K562 (cell line): ENCODE measurements around the gene HAT1. TPM values are rescaled to one million over a fixed set of nuclear protein-coding genes. Genes with fewer than 3 reads are reported as not detected.

ENCODE experiments used
- ASH1L ChIP-seq: fragments of 450-650 bp; IDR thresholded peaks from 2 replicates; pipeline ENCODE4 v1.6.1; 2018; ENCODE audit warnings: borderline replicate concordance, mild to moderate bottlenecking, low read depth; ENCODE audit not compliant: partially characterized antibody
- CCNT2 ChIP-seq: IDR thresholded peaks from 2 replicates; pipeline ENCODE4 v1.6.1; 2011; ENCODE audit warnings: borderline replicate concordance, low read depth, mild to moderate bottlenecking, moderate library complexity, mixed read lengths, low read length; ENCODE audit not compliant: insufficient read length; ENCODE audit errors: extremely low read depth
- CEBPG ChIP-seq, 3 experiments: fragments of 200-800 bp in 1 of 3; sonication (Bioruptor generic) in 1 of 3; sonication (generic) in 1 of 3; formaldehyde crosslinking in 1 of 3; IDR thresholded peaks in 2 of 3; conservative IDR thresholded peaks in 1 of 3; 2 replicates each; pipeline versions ENCODE4 v1.6.1 to v1.8.0; 2016 to 2022; ENCODE audit warnings: missing compliant biosample characterization in 2 of 3, missing genetic modification characterization in 2 of 3, mild to moderate bottlenecking in 1 of 3, missing genetic modification reagents in 1 of 3
- CXXC5 ChIP-seq: fragments of 250-450 bp; sonication (Bioruptor Pico); IDR thresholded peaks from 2 replicates; pipeline ENCODE4 v1.8.0; 2022; ENCODE audit warnings: inconsistent platforms, mild to moderate bottlenecking, moderate library complexity
- DNMT1 ChIP-seq: fragments of 450-650 bp; IDR thresholded peaks from 2 replicates; pipeline ENCODE4 v1.6.1; 2016; ENCODE audit warnings: antibody characterized with exemption, mild to moderate bottlenecking
- ETV1 ChIP-seq: fragments of 450-650 bp; conservative IDR thresholded peaks from 2 replicates; pipeline ENCODE4 v1.6.1; 2016; ENCODE audit warnings: missing genetic modification characterization, control low read depth, low read depth, missing compliant biosample characterization
- NONO ChIP-seq, 2 experiments: fragments of 200-400 bp in 1 of 2; fragments of 450-650 bp in 1 of 2; formaldehyde crosslinking in 1 of 2; IDR thresholded peaks; 2 replicates each; pipeline ENCODE4 v1.6.1; 2017; ENCODE audit warnings: low read depth in 2 of 2, mild to moderate bottlenecking in 2 of 2, moderate library complexity in 2 of 2, low read length in 1 of 2
- NRF1 ChIP-seq, 2 experiments: fragments of 450-650 bp; IDR thresholded peaks in 1 of 2; conservative IDR thresholded peaks in 1 of 2; 2 replicates each; pipeline ENCODE4 v1.6.1; 2014; ENCODE audit warnings: mild to moderate bottlenecking in 2 of 2
- SIN3A ChIP-seq, 2 experiments: fragments of 150-350 bp in 1 of 2; IDR thresholded peaks; 2 replicates each; pipeline ENCODE4 v1.6.1; 2011 to 2016; ENCODE audit warnings: borderline replicate concordance in 2 of 2, low read depth in 2 of 2, low read length in 2 of 2, mild to moderate bottlenecking in 2 of 2, moderate library complexity in 2 of 2; ENCODE audit not compliant: control insufficient read depth in 1 of 2
- TAF1 ChIP-seq: IDR thresholded peaks from 2 replicates; pipeline ENCODE4 v1.6.1; 2011; ENCODE audit warnings: mild to moderate bottlenecking, low read length, moderate library complexity; ENCODE audit not compliant: insufficient read depth, control insufficient read depth, severe bottlenecking; ENCODE audit errors: extremely low read depth
- TGIF2 ChIP-seq: sonication (generic); formaldehyde crosslinking; IDR thresholded peaks from 2 replicates; pipeline ENCODE4 v1.8.1; 2022; ENCODE audit warnings: mild to moderate bottlenecking, missing genetic modification reagents, moderate library complexity
- YBX1 ChIP-seq: fragments of 450-650 bp; IDR thresholded peaks from 2 replicates; pipeline ENCODE4 v1.7.1; 2016; ENCODE audit warnings: mild to moderate bottlenecking
- ZC3H11A ChIP-seq: IDR thresholded peaks from 2 replicates; pipeline ENCODE4 v1.6.1; 2012; ENCODE audit warnings: low read depth, low read length, improper control_type of control experiment
- ZNF263 ChIP-seq: sonication (generic); formaldehyde crosslinking; IDR thresholded peaks from 2 replicates; pipeline ENCODE4 v1.8.0; 2022; ENCODE audit warnings: mild to moderate bottlenecking, missing genetic modification reagents, borderline replicate concordance
- polyA plus RNA-seq, 8 experiments: library from polyadenylated mRNA; depleted of rRNA in 4 of 8; stranded (reverse) in 5 of 8; unstranded in 3 of 8; fragments of >200 nt; fragmentation: Nextera tagmentation in 2 of 8; fragmentation: Illumina TruSeq in 1 of 8; extraction: Ambion mirVana in 2 of 8; extraction: Trizol in 1 of 8; gene quantifications; 2 replicates each; pipeline versions ENCODE4 v1.2.1 to v1.2.3, GENCODE V29; 2011 to 2014; ENCODE audit warnings: inconsistent platforms in 1 of 8, missing spikeins in 1 of 8
- total RNA-seq, 7 experiments: library from RNA; depleted of rRNA in 6 of 7; stranded (reverse); fragments of >200 nt in 6 of 7; fragmentation: Illumina TruSeq in 2 of 7; extraction: Trizol in 2 of 7; gene quantifications; 2 replicates each; pipeline versions ENCODE4 v1.2.1 to v1.2.3, GENCODE V29; 2011 to 2021; ENCODE audit warnings: low replicate concordance in 1 of 7
- TF ChIP-seq, protein P1 (sequence below): sonication (generic); formaldehyde crosslinking; IDR thresholded peaks from 2 replicates; pipeline ENCODE4 v1.8.0; 2022; ENCODE audit warnings: mild to moderate bottlenecking, missing genetic modification reagents
- TF ChIP-seq, protein P2 (sequence below): sonication (generic); formaldehyde crosslinking; IDR thresholded peaks from 2 replicates; pipeline ENCODE4 v1.8.1; 2023; ENCODE audit warnings: mild to moderate bottlenecking, missing genetic modification reagents
- TF ChIP-seq, protein P3 (sequence below): fragments of 250-450 bp; sonication (Bioruptor Pico); IDR thresholded peaks from 2 replicates; pipeline ENCODE4 v1.4.0; 2020

HAT1 gene
- total and polyA plus RNA-seq, 9 of the 15 experiments (the other 6 are each of a cell fraction or from before 2014, with no cell fraction given) = 125 to 384 (median 244) TPM

DNA sequence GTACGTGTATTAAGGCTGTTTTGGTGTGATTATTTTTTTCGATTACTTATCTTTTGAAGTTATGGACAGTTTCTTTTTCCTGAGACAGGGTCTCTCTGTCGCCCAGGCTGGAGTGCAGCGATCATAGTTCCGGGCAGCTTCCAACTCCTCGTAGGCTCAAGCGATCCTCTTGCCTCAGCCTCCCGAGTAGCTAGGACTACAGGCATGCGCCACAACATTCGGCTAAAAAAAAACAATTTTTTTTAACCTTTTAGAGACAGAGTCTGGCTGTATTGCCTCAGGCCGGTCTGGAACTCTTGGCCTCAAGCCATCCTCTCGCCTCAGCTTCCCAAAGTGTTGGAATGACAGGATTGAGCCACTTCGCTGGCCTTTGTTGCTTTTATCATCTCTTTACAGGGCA lies 945 bp downstream of the HAT1 start (continued):
- peak; percentile 45 for TF ChIP-seq TAF1
- no peak for TF ChIP-seq ZC3H11A
- no peak for TF ChIP-seq CXXC5 (CRISPR knock-in tag)
- TF ChIP-seq CEBPG (CRISPR knock-in tag; IDR thresholded peaks at IDR 0.05) = 0 out of 2 replicates have a peak, but pooled peaks have one; percentile 24
- TF ChIP-seq CEBPG (tag; conservative IDR thresholded peaks at IDR 0.05 in 1 of 2, IDR thresholded peaks at IDR 0.05 in 1 of 2) = no peak
- TF ChIP-seq, protein P1, sequence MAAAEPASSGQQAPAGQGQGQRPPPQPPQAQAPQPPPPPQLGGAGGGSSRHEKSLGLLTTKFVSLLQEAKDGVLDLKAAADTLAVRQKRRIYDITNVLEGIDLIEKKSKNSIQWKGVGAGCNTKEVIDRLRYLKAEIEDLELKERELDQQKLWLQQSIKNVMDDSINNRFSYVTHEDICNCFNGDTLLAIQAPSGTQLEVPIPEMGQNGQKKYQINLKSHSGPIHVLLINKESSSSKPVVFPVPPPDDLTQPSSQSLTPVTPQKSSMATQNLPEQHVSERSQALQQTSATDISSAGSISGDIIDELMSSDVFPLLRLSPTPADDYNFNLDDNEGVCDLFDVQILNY (CRISPR knock-in tag) = no peak
- TF ChIP-seq YBX1 = no peak
- TF ChIP-seq, protein P2, sequence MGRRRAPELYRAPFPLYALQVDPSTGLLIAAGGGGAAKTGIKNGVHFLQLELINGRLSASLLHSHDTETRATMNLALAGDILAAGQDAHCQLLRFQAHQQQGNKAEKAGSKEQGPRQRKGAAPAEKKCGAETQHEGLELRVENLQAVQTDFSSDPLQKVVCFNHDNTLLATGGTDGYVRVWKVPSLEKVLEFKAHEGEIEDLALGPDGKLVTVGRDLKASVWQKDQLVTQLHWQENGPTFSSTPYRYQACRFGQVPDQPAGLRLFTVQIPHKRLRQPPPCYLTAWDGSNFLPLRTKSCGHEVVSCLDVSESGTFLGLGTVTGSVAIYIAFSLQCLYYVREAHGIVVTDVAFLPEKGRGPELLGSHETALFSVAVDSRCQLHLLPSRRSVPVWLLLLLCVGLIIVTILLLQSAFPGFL (CRISPR knock-in tag) = 0 out of 2 replicates have a peak, but pooled peaks have one; percentile 8
- TF ChIP-seq, protein P3, sequence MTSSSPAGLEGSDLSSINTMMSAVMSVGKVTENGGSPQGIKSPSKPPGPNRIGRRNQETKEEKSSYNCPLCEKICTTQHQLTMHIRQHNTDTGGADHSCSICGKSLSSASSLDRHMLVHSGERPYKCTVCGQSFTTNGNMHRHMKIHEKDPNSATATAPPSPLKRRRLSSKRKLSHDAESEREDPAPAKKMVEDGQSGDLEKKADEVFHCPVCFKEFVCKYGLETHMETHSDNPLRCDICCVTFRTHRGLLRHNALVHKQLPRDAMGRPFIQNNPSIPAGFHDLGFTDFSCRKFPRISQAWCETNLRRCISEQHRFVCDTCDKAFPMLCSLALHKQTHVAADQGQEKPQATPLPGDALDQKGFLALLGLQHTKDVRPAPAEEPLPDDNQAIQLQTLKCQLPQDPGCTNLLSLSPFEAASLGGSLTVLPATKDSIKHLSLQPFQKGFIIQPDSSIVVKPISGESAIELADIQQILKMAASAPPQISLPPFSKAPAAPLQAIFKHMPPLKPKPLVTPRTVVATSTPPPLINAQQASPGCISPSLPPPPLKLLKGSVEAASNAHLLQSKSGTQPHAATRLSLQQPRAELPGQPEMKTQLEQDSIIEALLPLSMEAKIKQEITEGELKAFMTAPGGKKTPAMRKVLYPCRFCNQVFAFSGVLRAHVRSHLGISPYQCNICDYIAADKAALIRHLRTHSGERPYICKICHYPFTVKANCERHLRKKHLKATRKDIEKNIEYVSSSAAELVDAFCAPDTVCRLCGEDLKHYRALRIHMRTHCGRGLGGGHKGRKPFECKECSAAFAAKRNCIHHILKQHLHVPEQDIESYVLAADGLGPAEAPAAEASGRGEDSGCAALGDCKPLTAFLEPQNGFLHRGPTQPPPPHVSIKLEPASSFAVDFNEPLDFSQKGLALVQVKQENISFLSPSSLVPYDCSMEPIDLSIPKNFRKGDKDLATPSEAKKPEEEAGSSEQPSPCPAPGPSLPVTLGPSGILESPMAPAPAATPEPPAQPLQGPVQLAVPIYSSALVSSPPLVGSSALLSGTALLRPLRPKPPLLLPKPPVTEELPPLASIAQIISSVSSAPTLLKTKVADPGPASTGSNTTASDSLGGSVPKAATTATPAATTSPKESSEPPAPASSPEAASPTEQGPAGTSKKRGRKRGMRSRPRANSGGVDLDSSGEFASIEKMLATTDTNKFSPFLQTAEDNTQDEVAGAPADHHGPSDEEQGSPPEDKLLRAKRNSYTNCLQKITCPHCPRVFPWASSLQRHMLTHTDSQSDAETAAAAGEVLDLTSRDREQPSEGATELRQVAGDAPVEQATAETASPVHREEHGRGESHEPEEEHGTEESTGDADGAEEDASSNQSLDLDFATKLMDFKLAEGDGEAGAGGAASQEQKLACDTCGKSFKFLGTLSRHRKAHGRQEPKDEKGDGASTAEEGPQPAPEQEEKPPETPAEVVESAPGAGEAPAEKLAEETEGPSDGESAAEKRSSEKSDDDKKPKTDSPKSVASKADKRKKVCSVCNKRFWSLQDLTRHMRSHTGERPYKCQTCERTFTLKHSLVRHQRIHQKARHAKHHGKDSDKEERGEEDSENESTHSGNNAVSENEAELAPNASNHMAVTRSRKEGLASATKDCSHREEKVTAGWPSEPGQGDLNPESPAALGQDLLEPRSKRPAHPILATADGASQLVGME = 0 out of 2 replicates have a peak, but pooled peaks have one; percentile 22
- peak in 1 of 2 experiments; percentile 46; a peak in 1 of 4 replicates for TF ChIP-seq SIN3A (IDR thresholded peaks at IDR 0.05; ENCODE audit: borderline replicate concordance in 2 of 2, control insufficient read depth in 1 of 2, low read depth in 2 of 2, low read length in 2 of 2)
- TF ChIP-seq NONO (IDR thresholded peaks at IDR 0.05; ENCODE audit: low read depth in 2 of 2, low read length in 1 of 2) = no peak
- no peak for TF ChIP-seq ASH1L
- TF ChIP-seq DNMT1 = no peak
- no peak for TF ChIP-seq TGIF2 (CRISPR knock-in tag)
- TF ChIP-seq NRF1 (conservative IDR thresholded peaks at IDR 0.05 in 1 of 2, IDR thresholded peaks at IDR 0.05 in 1 of 2) = peak; percentile 43 to 60; a peak in 3 of 4 replicates
- no peak for TF ChIP-seq ZNF263
- TF ChIP-seq ETV1 (tag) = peak; percentile 57; the same call in 1 of the 2 replicates
- no peak for TF ChIP-seq CCNT2
